T follicular helper cell (primary cell): ENCODE data around the gene EDA.
"Not testable (repeated sequence)": the region's sequence is repeated elsewhere in the genome, so short reads cannot be mapped to it uniquely, and the experiment has no call there.

ENCODE experiments used
- DNase-seq: peaks from one replicate; pipeline ENCODE4 v3.0.0-alpha.2; 2020; ENCODE audit warnings: low read depth

Gene EDA

GRCh38 chrX:69959712-69960111 lies 343.8 kb downstream of the EDA start:
- DNase-seq = no peak

- DNase-seq = no peak
These were observed 345.6 kb downstream of the EDA start for GRCh38 chrX:69961365-69962072.

GRCh38 chrX:69968950-69969349 lies 353.0 kb downstream of the EDA start:
- no peak for DNase-seq

- no peak for DNase-seq
These were observed 353.5 kb downstream of the EDA start for GRCh38 chrX:69969460-69969859.

GRCh38 chrX:69987691-69988090 lies 371.8 kb downstream of the EDA start:
- no peak for DNase-seq

GRCh38 chrX:69988955-69989394 lies 373.1 kb downstream of the EDA start:
- no peak for DNase-seq

- no peak for DNase-seq
These were observed 375.8 kb downstream of the EDA start for GRCh38 chrX:69991685-69992084.

- DNase-seq = no peak
These were observed 377.6 kb downstream of the EDA start for GRCh38 chrX:69993494-69993893.

GRCh38 chrX:69995362-69996112 lies 379.6 kb downstream of the EDA start:
- DNase-seq = no peak

GRCh38 chrX:69996113-69996468 lies 380.2 kb downstream of the EDA start:
- DNase-seq = no peak

GRCh38 chrX:69998299-69998698 lies 382.4 kb downstream of the EDA start:
- DNase-seq = not testable (repeated sequence)

GRCh38 chrX:70001269-70001668 lies 385.4 kb downstream of the EDA start:
- DNase-seq = no peak

GRCh38 chrX:70001708-70002341 lies 385.9 kb downstream of the EDA start:
- no peak for DNase-seq

- DNase-seq = no peak
These were observed 392.0 kb downstream of the EDA start for GRCh38 chrX:70007946-70008345.

GRCh38 chrX:70009049-70009448 lies 393.1 kb downstream of the EDA start:
- DNase-seq = no peak

- no peak for DNase-seq
These were observed 394.1 kb downstream of the EDA start for GRCh38 chrX:70009970-70010369.

GRCh38 chrX:70012756-70013155 lies 396.8 kb downstream of the EDA start:
- DNase-seq = no peak

- no peak for DNase-seq
These were observed 397.8 kb downstream of the EDA start for GRCh38 chrX:70013466-70014381.

- DNase-seq = no peak
These were observed 400.6 kb downstream of the EDA start for GRCh38 chrX:70016513-70016912.

- DNase-seq = no peak
These were observed 406.7 kb downstream of the EDA start for GRCh38 chrX:70022616-70023015.

GRCh38 chrX:70025464-70025863 lies 409.6 kb downstream of the EDA start:
- DNase-seq = no peak
